ENCODE results near the gene IL22RA1.

DNA sequence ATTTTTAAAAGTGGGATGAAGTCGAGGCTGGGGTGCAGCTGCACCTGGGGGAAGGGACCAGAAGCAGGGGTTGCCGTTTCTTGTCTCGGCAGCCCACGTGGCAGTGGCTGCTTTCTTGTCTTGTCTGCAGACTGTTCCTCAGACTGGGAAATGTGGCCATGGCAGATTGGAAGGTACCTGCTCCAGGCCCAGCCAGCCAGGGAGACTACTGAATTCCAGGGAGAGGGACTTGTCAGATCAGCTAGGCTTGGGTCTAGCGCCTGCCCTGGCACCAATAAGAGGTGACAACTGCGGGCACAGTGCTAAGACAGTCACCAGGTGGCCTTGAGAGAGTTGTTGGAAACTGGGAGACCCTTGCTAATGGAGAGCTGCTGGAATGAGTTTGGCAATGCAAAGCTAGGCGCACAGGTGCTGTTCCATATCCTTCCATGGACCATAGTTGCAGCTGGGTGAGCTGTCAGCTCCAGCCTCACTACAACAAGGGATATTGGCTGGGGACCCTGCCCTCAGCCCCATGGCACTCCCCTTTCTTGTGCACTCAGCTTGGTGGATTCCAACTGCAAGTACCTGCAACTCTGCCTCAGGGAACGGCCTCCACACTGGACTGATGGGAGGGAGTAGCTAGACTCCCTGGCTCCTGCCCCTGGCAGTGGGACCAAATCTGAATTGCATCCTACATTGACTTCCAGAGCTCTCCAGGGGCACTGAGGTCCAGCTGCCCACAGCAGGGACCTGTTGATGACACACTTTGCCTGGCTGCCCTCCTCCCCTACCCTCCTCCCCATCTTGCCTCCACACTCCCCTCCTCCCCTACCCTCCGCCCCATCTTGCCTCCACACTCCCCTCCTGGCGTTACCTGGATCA lies 9.9 kb upstream of the IL22RA1 start:
- no peak for TF ChIP-seq CHD2 (IDR thresholded peaks at IDR 0.05; ENCODE audit: low read length)
- no peak for TF ChIP-seq NRF1 (IDR thresholded peaks at IDR 0.05; ENCODE audit: low read depth, low read length)
- no peak for TF ChIP-seq POLR2A (IDR thresholded peaks at IDR 0.05; ENCODE audit: control extremely low read depth in 1 of 2, low read depth in 2 of 2, low read length in 2 of 2)
- TF ChIP-seq SRF (IDR thresholded peaks at IDR 0.05; ENCODE audit: low read depth, low read length) = no peak
- no peak for TF ChIP-seq CTCF (IDR thresholded peaks at IDR 0.05; ENCODE audit: control extremely low read depth in 1 of 3, insufficient read depth in 1 of 3, low read depth in 1 of 3, low read length in 3 of 3)
- no peak for TF ChIP-seq MAFK (IDR thresholded peaks at IDR 0.05; ENCODE audit: low read depth, low read length)
